AG10803 (cell line): ENCODE measurements around the gene C22orf15.

Experiments
- DNase-seq: peaks from one replicate; pipeline ENCODE4 v3.0.0; 2010; ENCODE audit warnings: low read depth
- H3K4me3 ChIP-seq: 2 replicates; pipeline ENCODE4 v1.5.1; 2011; ENCODE audit warnings: mild to moderate bottlenecking, low read length, control low read depth
- TF ChIP-seq, protein P1 (sequence below): conservative IDR thresholded peaks from 2 replicates; pipeline ENCODE4 v1.5.1; 2011; ENCODE audit warnings: mild to moderate bottlenecking, low read length, control low read depth, inconsistent platforms

The C22orf15 gene

DNA sequence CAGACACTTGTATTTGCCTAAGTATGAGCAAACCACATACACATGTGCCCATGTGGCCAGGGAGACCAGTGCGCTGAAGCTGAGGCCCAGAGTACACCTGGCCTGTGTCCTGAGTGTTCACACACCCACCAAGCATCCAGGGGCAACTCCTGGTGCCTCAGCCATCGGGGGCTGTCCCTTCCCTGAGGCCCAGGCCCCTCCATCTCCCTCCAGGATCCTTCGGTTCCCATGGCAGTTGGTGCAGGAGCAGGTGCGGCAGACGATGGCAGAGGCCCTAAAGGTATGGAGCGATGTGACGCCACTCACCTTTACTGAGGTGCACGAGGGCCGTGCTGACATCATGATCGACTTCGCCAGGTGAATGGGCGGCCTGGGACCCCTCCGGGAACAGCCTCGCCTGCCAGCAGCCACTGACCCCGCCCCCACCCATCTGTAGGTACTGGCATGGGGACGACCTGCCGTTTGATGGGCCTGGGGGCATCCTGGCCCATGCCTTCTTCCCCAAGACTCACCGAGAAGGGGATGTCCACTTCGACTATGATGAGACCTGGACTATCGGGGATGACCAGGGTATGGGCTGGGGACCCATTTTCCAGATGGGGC, 17.5 kb downstream of the C22orf15 start:
- H3K4me3 ChIP-seq = no peak overlapping the region
- TF ChIP-seq, protein P1, sequence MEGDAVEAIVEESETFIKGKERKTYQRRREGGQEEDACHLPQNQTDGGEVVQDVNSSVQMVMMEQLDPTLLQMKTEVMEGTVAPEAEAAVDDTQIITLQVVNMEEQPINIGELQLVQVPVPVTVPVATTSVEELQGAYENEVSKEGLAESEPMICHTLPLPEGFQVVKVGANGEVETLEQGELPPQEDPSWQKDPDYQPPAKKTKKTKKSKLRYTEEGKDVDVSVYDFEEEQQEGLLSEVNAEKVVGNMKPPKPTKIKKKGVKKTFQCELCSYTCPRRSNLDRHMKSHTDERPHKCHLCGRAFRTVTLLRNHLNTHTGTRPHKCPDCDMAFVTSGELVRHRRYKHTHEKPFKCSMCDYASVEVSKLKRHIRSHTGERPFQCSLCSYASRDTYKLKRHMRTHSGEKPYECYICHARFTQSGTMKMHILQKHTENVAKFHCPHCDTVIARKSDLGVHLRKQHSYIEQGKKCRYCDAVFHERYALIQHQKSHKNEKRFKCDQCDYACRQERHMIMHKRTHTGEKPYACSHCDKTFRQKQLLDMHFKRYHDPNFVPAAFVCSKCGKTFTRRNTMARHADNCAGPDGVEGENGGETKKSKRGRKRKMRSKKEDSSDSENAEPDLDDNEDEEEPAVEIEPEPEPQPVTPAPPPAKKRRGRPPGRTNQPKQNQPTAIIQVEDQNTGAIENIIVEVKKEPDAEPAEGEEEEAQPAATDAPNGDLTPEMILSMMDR = no peak
- DNase-seq = no peak

DNA sequence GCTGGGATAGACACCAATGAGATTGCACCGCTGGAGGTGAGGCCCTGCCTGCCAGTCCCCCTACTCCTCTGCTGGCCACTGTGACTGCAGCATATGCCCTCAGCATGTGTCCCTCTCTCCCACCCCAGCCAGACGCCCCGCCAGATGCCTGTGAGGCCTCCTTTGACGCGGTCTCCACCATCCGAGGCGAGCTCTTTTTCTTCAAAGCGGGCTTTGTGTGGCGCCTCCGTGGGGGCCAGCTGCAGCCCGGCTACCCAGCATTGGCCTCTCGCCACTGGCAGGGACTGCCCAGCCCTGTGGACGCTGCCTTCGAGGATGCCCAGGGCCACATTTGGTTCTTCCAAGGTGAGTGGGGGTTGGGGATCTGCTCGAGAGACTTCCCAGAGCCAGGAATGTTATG, 18.3 kb downstream of the C22orf15 start:
- TF ChIP-seq, protein P1 = no peak
- DNase-seq = no peak
- no peak overlapping the region for H3K4me3 ChIP-seq

DNA sequence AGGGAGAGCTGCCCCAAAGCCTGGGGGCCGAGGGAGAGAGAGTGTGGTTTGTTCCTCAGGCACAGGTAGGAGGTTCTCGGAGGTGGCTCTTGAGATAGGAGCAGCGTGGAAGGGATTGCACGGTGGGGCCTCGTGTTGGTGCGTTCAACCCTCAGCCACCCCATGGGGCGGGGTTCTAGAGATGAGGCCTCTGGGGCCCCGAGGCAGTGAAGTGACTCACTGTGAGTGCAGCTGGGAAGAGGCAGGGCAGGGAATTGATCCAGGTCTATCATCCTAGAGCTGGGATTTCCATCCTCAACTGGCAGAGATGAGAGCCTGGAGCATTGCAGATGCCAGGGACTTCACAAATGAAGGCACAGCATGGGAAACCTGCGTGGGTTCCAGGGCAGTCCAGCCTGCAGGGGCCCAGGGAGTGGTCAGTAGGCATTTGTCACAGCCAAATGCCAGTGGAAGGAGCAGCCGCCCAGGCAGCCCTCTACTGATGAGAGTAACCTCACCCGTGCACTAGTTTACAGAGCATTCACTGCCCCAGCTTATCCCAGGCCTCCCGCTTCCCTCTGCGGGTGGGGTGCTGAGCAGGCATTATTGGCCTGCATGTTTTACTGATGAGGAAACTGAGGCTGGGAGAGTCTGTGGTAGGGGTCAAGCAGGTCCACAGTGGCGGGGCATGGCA, 18.9 kb downstream of the C22orf15 start:
- no peak overlapping the region for H3K4me3 ChIP-seq
- DNase-seq = peak; percentile 79
- TF ChIP-seq, protein P1 = no peak

DNA sequence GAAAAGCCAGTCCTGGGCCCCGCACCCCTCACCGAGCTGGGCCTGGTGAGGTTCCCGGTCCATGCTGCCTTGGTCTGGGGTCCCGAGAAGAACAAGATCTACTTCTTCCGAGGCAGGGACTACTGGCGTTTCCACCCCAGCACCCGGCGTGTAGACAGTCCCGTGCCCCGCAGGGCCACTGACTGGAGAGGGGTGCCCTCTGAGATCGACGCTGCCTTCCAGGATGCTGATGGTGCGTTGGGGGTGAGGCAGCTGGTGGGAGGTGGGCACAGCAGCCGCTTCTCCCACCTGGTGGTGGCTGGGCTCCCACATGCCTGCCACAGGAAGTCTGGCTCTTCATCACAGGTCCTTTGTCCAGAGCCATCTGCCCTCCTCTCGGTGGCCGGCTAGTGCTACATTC, 19.5 kb downstream of the C22orf15 start:
- no peak overlapping the region for H3K4me3 ChIP-seq
- TF ChIP-seq, protein P1 = no peak
- DNase-seq = no peak

DNA sequence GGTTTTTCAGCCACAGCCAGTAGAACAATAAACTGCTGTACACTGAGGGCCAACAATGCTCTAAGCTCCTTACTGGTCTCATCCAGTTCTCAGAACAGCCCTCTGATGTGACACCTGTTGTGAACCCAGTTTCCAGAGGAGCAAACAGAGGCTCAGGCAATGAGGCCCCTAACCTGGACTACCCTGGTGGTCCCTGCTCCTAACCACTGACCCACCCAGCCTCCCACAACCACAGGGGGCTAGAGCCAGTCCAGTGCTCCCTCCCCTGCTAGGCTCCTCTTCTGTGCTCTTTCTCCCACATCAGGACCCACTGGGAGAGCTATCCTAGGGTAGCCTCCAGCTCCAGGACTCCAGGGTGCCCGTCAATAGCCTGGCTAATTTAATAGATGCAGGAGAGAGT, 19.9 kb downstream of the C22orf15 start:
- no peak for DNase-seq
- H3K4me3 ChIP-seq = no peak overlapping the region
- TF ChIP-seq, protein P1 = no peak

DNA sequence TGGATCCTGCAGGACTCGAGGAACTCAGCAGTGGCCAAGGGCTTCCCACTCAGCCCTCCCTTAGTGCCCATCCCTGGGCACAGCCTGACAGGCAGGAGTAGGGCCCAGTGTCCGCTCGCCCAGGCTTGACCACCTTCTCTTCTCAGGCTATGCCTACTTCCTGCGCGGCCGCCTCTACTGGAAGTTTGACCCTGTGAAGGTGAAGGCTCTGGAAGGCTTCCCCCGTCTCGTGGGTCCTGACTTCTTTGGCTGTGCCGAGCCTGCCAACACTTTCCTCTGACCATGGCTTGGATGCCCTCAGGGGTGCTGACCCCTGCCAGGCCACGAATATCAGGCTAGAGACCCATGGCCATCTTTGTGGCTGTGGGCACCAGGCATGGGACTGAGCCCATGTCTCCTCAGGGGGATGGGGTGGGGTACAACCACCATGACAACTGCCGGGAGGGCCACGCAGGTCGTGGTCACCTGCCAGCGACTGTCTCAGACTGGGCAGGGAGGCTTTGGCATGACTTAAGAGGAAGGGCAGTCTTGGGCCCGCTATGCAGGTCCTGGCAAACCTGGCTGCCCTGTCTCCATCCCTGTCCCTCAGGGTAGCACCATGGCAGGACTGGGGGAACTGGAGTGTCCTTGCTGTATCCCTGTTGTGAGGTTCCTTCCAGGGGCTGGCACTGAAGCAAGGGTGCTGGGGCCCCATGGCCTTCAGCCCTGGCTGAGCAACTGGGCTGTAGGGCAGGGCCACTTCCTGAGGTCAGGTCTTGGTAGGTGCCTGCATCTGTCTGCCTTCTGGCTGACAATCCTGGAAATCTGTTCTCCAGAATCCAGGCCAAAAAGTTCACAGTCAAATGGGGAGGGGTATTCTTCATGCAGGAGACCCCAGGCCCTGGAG, 20.7 kb downstream of the C22orf15 start:
- DNase-seq = no peak
- TF ChIP-seq, protein P1 = no peak
- no peak overlapping the region for H3K4me3 ChIP-seq
